ENCODE results near the gene LIMS1. TPM values are rescaled to one million over a fixed set of nuclear protein-coding genes. Genes with fewer than 3 reads are reported as not detected.
A peak's percentile ranks its signal among the peaks of the same experiment; 100 is the strongest.

Gene LIMS1
- polyA plus RNA-seq, 3 donors = 44.0 to 130 (median 124) TPM

GRCh38 chr2:108621087-108621559 is 86.9 kb downstream of the LIMS1 start:
- Mint-ChIP-seq H3K4me3 (peak overlapping the region; percentile 61 to 70), H3K36me3 (peaks cover 7 to 11% of the 10 kb centered on the region in 2 donors), H3K27me3 (ENCODE audit: low read depth in 3 of 3) (no peaks in the 10 kb centered on the region), H3K9me3 (no peaks in the 10 kb centered on the region), H3K27ac (peak overlapping the region; percentile 32 to 92 (median 87)), H3K4me1 (peaks cover 56% of the 10 kb centered on the region)
- Histone ChIP-seq H3K9ac (ENCODE audit: insufficient read depth, low read length, poor library complexity, severe bottlenecking) (peak overlapping the region; percentile 6), H3K27ac (ENCODE audit: low read depth in 1 of 2, low read length in 2 of 2) (peak overlapping the region; percentile 35 to 66), H3K4me3 (replicated peaks in 1 of 3; ENCODE audit: low read depth in 2 of 3, low read length in 3 of 3) (peak overlapping the region in 1 of 3 experiments; percentile 34), H3K4me2 (replicated peaks; ENCODE audit: extremely low read depth, low read length, poor library complexity, severe bottlenecking) (peak overlapping the region; percentile 43), H4K20me1 (ENCODE audit: insufficient read depth, low read length) (peaks cover 82% of the 10 kb centered on the region), H3K4me1 (ENCODE audit: control insufficient read depth in 1 of 2, insufficient read depth in 2 of 2, low read length in 2 of 2) (peaks cover 35 to 38% of the 10 kb centered on the region in 2 donors), H3K79me2 (ENCODE audit: insufficient read depth, low read length) (peaks cover 97% of the 10 kb centered on the region), H3K9me3 (replicated peaks in 1 of 2; ENCODE audit: control insufficient read depth in 1 of 2, insufficient read depth in 1 of 2, low read length in 2 of 2) (no peaks in the 10 kb centered on the region), H2AFZ (ENCODE audit: insufficient read depth, low read depth, low read length, poor library complexity, severe bottlenecking) (no peak overlapping the region), H3K36me3 (replicated peaks in 1 of 2; ENCODE audit: control insufficient read depth in 1 of 2, insufficient read depth in 2 of 2, low read length in 2 of 2) (peaks cover 0 to 10% of the 10 kb centered on the region in 2 donors), H3K27me3 (ENCODE audit: control insufficient read depth in 2 of 2, insufficient read depth in 2 of 2, low read length in 2 of 2) (no peaks in the 10 kb centered on the region)
- peak; percentile 53 to 79 (median 76) for DNase-seq
- intact Hi-C loops (cut with micrococcal nuclease) = no loop called here
- 12% methylated on average over 5 of the region's 8 CpGs for WGBS (ENCODE audit: insufficient coverage)
- TF ChIP-seq CTCF (IDR thresholded peaks at IDR 0.05) = no peak

GRCh38 chr2:108621687-108622681 is 87.7 kb downstream of the LIMS1 start:
- intact Hi-C loops (cut with micrococcal nuclease) = no loop called here
- peaks cover 2 to 6% of the 10 kb centered on the region in 2 donors for H3K36me3 Mint-ChIP-seq
- Histone ChIP-seq H3K4me1 (ENCODE audit: control insufficient read depth in 1 of 2, insufficient read depth in 2 of 2, low read length in 2 of 2) (peaks cover 35 to 38% of the 10 kb centered on the region in 2 donors), H3K9ac (ENCODE audit: insufficient read depth, low read length, poor library complexity, severe bottlenecking) (no peak overlapping the region), H3K79me2 (ENCODE audit: insufficient read depth, low read length) (peaks cover 97% of the 10 kb centered on the region), H3K36me3 (replicated peaks in 1 of 2; ENCODE audit: control insufficient read depth in 1 of 2, insufficient read depth in 2 of 2, low read length in 2 of 2) (peaks cover 0 to 1% of the 10 kb centered on the region in 2 donors), H3K4me3 (replicated peaks in 1 of 3; ENCODE audit: low read depth in 2 of 3, low read length in 3 of 3) (no peak overlapping the region), H3K9me3 (replicated peaks in 1 of 2; ENCODE audit: control insufficient read depth in 1 of 2, insufficient read depth in 1 of 2, low read length in 2 of 2) (no peaks in the 10 kb centered on the region), H4K20me1 (ENCODE audit: insufficient read depth, low read length) (peaks cover 82% of the 10 kb centered on the region), H2AFZ (ENCODE audit: insufficient read depth, low read depth, low read length, poor library complexity, severe bottlenecking) (no peak overlapping the region), H3K4me2 (replicated peaks; ENCODE audit: extremely low read depth, low read length, poor library complexity, severe bottlenecking) (peak overlapping the region; percentile 43), H3K27me3 (ENCODE audit: control insufficient read depth in 2 of 2, insufficient read depth in 2 of 2, low read length in 2 of 2) (no peaks in the 10 kb centered on the region), H3K27ac (ENCODE audit: low read depth in 1 of 2, low read length in 2 of 2) (peak overlapping the region in 1 of 2 donors; percentile 50)
- H3K9me3 Mint-ChIP-seq = no peaks in the 10 kb centered on the region
- peaks cover 56% of the 10 kb centered on the region for H3K4me1 Mint-ChIP-seq
- no peak for TF ChIP-seq CTCF (IDR thresholded peaks at IDR 0.05)
- peak in 2 of 3 donors; percentile 52 to 64 for DNase-seq
- H3K4me3 Mint-ChIP-seq = no peak overlapping the region
- peak overlapping the region in 5 of 7 donors; percentile 40 to 90 (median 76) for H3K27ac Mint-ChIP-seq
- no peaks in the 10 kb centered on the region for H3K27me3 Mint-ChIP-seq (ENCODE audit: low read depth in 3 of 3)
- WGBS (ENCODE audit: insufficient coverage) = no CpG with 5 or more reads among the region's 2 CpGs

Measured in CD14-positive monocyte (primary cell).